Measurements from ENCODE around the gene ENOX2.

GRCh38 chrX:130887376-130887775 lies 15.6 kb downstream of the ENOX2 start:
- no peak for TF ChIP-seq CTCF (IDR thresholded peaks at IDR 0.05; ENCODE audit: poor library complexity)
- no peak for TF ChIP-seq EZH2 (IDR thresholded peaks at IDR 0.05; ENCODE audit: borderline replicate concordance)
- TF ChIP-seq EZH2phosphoT487 (IDR thresholded peaks at IDR 0.05; ENCODE audit: low read depth, severe bottlenecking, unreplicated experiment), result no peak

Data from hepatocyte (in vitro differentiated cells).